Measurements from ENCODE around the gene RPS2. TPM values are rescaled to one million over a fixed set of nuclear protein-coding genes. Genes with fewer than 3 reads are reported as not detected.

Gene RPS2
- total and polyA plus RNA-seq, 8 donors = 1,832 to 2,607 (median 2,226) TPM

GRCh38 chr16:1913327-1914083 lies 51.1 kb downstream of the RPS2 start:
- no peak for TF ChIP-seq CTCF (IDR thresholded peaks at IDR 0.05)
- peak; percentile 94 for ATAC-seq
- no peaks in the 10 kb centered on the region for H3K9me3 ChIP-seq
- H3K27me3 ChIP-seq = peaks cover 25 to 69% of the 10 kb centered on the region in 2 donors
- peak in 3 of 4 donors; percentile 62 to 88 (median 81) for DNase-seq
- H3K27ac ChIP-seq = no peak overlapping the region
- peaks cover 0 to 3% of the 10 kb centered on the region in 2 donors for H3K4me1 ChIP-seq
- intact Hi-C loops (cut with DNase I) = no loop called here
- no peak overlapping the region for H3K4me3 ChIP-seq
- H3K36me3 ChIP-seq = no peaks in the 10 kb centered on the region

GRCh38 chr16:1912215-1912543 lies 52.4 kb downstream of the RPS2 start:
- no peak for ATAC-seq

More at GRCh38 chr16:1912215-1912543, 52.4 kb downstream of the RPS2 start:
- Histone ChIP-seq H3K4me1 (no peaks in the 10 kb centered on the region), H3K36me3 (no peaks in the 10 kb centered on the region), H3K9me3 (no peaks in the 10 kb centered on the region), H3K27ac (no peak overlapping the region), H3K4me3 (no peak overlapping the region), H3K27me3 (peaks cover 15 to 70% of the 10 kb centered on the region in 2 donors)
- no peak for DNase-seq
- intact Hi-C loops (cut with DNase I) = no loop called here
- TF ChIP-seq CTCF (IDR thresholded peaks at IDR 0.05) = no peak

Other genes with a start within 250 kb of the RPS2 start
- 10 to 100 TPM; 54.6 to 62.9 TPM for gene NME3, start 193.3 kb downstream of the RPS2 start, total RNA-seq
- 10 to 100 TPM; 19.9 to 43.8 (median 30.2) TPM for gene NME3, start 193.3 kb downstream of the RPS2 start, polyA plus RNA-seq (ENCODE audit: insufficient read length in 6 of 6)
- gene EME2, start 192.0 kb downstream of the RPS2 start, total RNA-seq = 10 to 100 TPM; 19.2 to 25.3 TPM
- gene EME2, start 192.0 kb downstream of the RPS2 start, polyA plus RNA-seq (ENCODE audit: insufficient read length in 6 of 6) = 10 to 100 TPM in 1 of 6 donors, 1 to 10 TPM in 5; 7.0 to 12.2 (median 8.7) TPM
- gene MRPS34, start 191.7 kb downstream of the RPS2 start, total RNA-seq = 10 to 100 TPM; 72.5 to 91.5 TPM
- gene MRPS34, start 191.7 kb downstream of the RPS2 start, polyA plus RNA-seq (ENCODE audit: insufficient read length in 6 of 6) = 10 to 100 TPM; 47.5 to 68.9 (median 58.4) TPM
- 10 to 100 TPM; 30.5 to 36.2 TPM for gene SPSB3, start 182.3 kb downstream of the RPS2 start, total RNA-seq
- 10 to 100 TPM; 23.6 to 40.0 (median 33.0) TPM for gene SPSB3, start 182.3 kb downstream of the RPS2 start, polyA plus RNA-seq (ENCODE audit: insufficient read length in 6 of 6)
- 10 to 100 TPM; 44.0 to 47.9 TPM for gene NUBP2, start 181.9 kb downstream of the RPS2 start, total RNA-seq
- 10 to 100 TPM; 32.6 to 56.4 (median 41.0) TPM for gene NUBP2, start 181.9 kb downstream of the RPS2 start, polyA plus RNA-seq (ENCODE audit: insufficient read length in 6 of 6)
- 1 to 10 TPM in 1 of 2 donors, under 1 TPM in 1; 0.37 to 2.2 TPM for gene IGFALS, start 171.1 kb downstream of the RPS2 start, total RNA-seq
- gene IGFALS, start 171.1 kb downstream of the RPS2 start, polyA plus RNA-seq (ENCODE audit: insufficient read length in 6 of 6) = 1 to 10 TPM; 1.8 to 3.3 (median 2.6) TPM
- gene HAGH, start 138.0 kb downstream of the RPS2 start, total RNA-seq = 10 to 100 TPM; 47.1 to 62.0 TPM
- gene HAGH, start 138.0 kb downstream of the RPS2 start, polyA plus RNA-seq (ENCODE audit: insufficient read length in 6 of 6) = 10 to 100 TPM; 21.0 to 29.9 (median 24.9) TPM
- 10 to 100 TPM; 20.9 to 22.4 TPM for gene FAHD1, start 137.6 kb downstream of the RPS2 start, total RNA-seq
- 10 to 100 TPM; 17.4 to 23.2 (median 19.0) TPM for gene FAHD1, start 137.6 kb downstream of the RPS2 start, polyA plus RNA-seq (ENCODE audit: insufficient read length in 6 of 6)
- not detected for gene MEIOB, start 92.7 kb downstream of the RPS2 start, total RNA-seq
- under 1 TPM; 0.37 to 0.75 (median 0.59) TPM for gene MEIOB, start 92.7 kb downstream of the RPS2 start, polyA plus RNA-seq (ENCODE audit: insufficient read length in 6 of 6)
- 1 to 10 TPM in 1 of 2 donors, not detected in 1; 1.4 TPM for gene HS3ST6, start 46.4 kb downstream of the RPS2 start, total RNA-seq
- gene HS3ST6, start 46.4 kb downstream of the RPS2 start, polyA plus RNA-seq (ENCODE audit: insufficient read length in 6 of 6) = under 1 TPM in 3 of 6 donors, not detected in 3; 0.13 to 0.21 (median 0.15) TPM
- 10 to 100 TPM; 26.1 to 66.7 TPM for gene MSRB1, start 21.6 kb downstream of the RPS2 start, total RNA-seq
- gene MSRB1, start 21.6 kb downstream of the RPS2 start, polyA plus RNA-seq (ENCODE audit: insufficient read length in 6 of 6) = 10 to 100 TPM in 5 of 6 donors, 1 to 10 TPM in 1; 9.8 to 15.5 (median 14.4) TPM
- under 1 TPM in 1 of 2 donors, not detected in 1; 0.13 TPM for gene RPL3L, start 10.1 kb downstream of the RPS2 start, total RNA-seq
- under 1 TPM in 5 of 6 donors, not detected in 1; 0.11 to 0.20 (median 0.16) TPM for gene RPL3L, start 10.1 kb downstream of the RPS2 start, polyA plus RNA-seq (ENCODE audit: insufficient read length in 6 of 6)
- 100 to 1,000 TPM in 1 of 2 donors, 10 to 100 TPM in 1; 97.8 to 102 TPM for gene NDUFB10, start 5.3 kb downstream of the RPS2 start, total RNA-seq
- 10 to 100 TPM; 77.6 to 96.8 (median 90.0) TPM for gene NDUFB10, start 5.3 kb downstream of the RPS2 start, polyA plus RNA-seq (ENCODE audit: insufficient read length in 6 of 6)
- gene RNF151, start 2.0 kb upstream of the RPS2 start, total RNA-seq = not detected
- gene RNF151, start 2.0 kb upstream of the RPS2 start, polyA plus RNA-seq (ENCODE audit: insufficient read length in 6 of 6) = under 1 TPM in 1 of 6 donors, not detected in 5; 0.17 TPM
- gene TBL3, start 7.2 kb upstream of the RPS2 start, total RNA-seq = 10 to 100 TPM; 25.8 to 30.9 TPM
- 10 to 100 TPM; 27.2 to 38.8 (median 31.8) TPM for gene TBL3, start 7.2 kb upstream of the RPS2 start, polyA plus RNA-seq (ENCODE audit: insufficient read length in 6 of 6)
- 1 to 10 TPM; 4.4 to 5.6 TPM for gene NOXO1, start 16.6 kb upstream of the RPS2 start, total RNA-seq
- under 1 TPM in 4 of 6 donors, not detected in 2; 0.30 to 0.78 (median 0.46) TPM for gene NOXO1, start 16.6 kb upstream of the RPS2 start, polyA plus RNA-seq (ENCODE audit: insufficient read length in 6 of 6)
- gene GFER, start 19.4 kb upstream of the RPS2 start, total RNA-seq = 10 to 100 TPM; 25.8 to 26.1 TPM
- 10 to 100 TPM; 15.7 to 21.5 (median 19.1) TPM for gene GFER, start 19.4 kb upstream of the RPS2 start, polyA plus RNA-seq (ENCODE audit: insufficient read length in 6 of 6)
- gene SYNGR3, start 25.1 kb upstream of the RPS2 start, total RNA-seq = under 1 TPM; 0.31 to 0.32 TPM
- gene SYNGR3, start 25.1 kb upstream of the RPS2 start, polyA plus RNA-seq (ENCODE audit: insufficient read length in 6 of 6) = under 1 TPM; 0.21 to 0.93 (median 0.42) TPM
- 10 to 100 TPM; 31.5 to 45.9 TPM for gene ZNF598, start 45.0 kb upstream of the RPS2 start, total RNA-seq
- gene ZNF598, start 45.0 kb upstream of the RPS2 start, polyA plus RNA-seq (ENCODE audit: insufficient read length in 6 of 6) = 10 to 100 TPM; 15.2 to 27.8 (median 20.9) TPM
- 1 to 10 TPM in 1 of 2 donors, under 1 TPM in 1; 0.94 to 3.1 TPM for gene NPW, start 55.0 kb upstream of the RPS2 start, total RNA-seq
- 1 to 10 TPM; 1.7 to 5.4 (median 2.7) TPM for gene NPW, start 55.0 kb upstream of the RPS2 start, polyA plus RNA-seq (ENCODE audit: insufficient read length in 6 of 6)
- gene NHERF2, start 62.1 kb upstream of the RPS2 start, total RNA-seq = 100 to 1,000 TPM; 186 to 349 TPM
- 100 to 1,000 TPM in 3 of 6 donors, 10 to 100 TPM in 3; 68.1 to 170 (median 103) TPM for gene NHERF2, start 62.1 kb upstream of the RPS2 start, polyA plus RNA-seq (ENCODE audit: insufficient read length in 6 of 6)
- gene NTHL1, start 83.0 kb upstream of the RPS2 start, total RNA-seq = 10 to 100 TPM; 19.4 to 29.8 TPM
- gene NTHL1, start 83.0 kb upstream of the RPS2 start, polyA plus RNA-seq (ENCODE audit: insufficient read length in 6 of 6) = 10 to 100 TPM; 20.2 to 30.0 (median 25.8) TPM
- 100 to 1,000 TPM; 116 to 126 TPM for gene TSC2, start 83.2 kb upstream of the RPS2 start, total RNA-seq
- 100 to 1,000 TPM; 116 to 166 (median 131) TPM for gene TSC2, start 83.2 kb upstream of the RPS2 start, polyA plus RNA-seq (ENCODE audit: insufficient read length in 6 of 6)
- 10 to 100 TPM; 63.2 to 73.5 TPM for gene PKD1, start 171.1 kb upstream of the RPS2 start, total RNA-seq
- gene PKD1, start 171.1 kb upstream of the RPS2 start, polyA plus RNA-seq (ENCODE audit: insufficient read length in 6 of 6) = 100 to 1,000 TPM in 4 of 6 donors, 10 to 100 TPM in 2; 90.1 to 165 (median 116) TPM
- under 1 TPM; 0.73 to 0.84 TPM for gene RAB26, start 183.8 kb upstream of the RPS2 start, total RNA-seq
- gene RAB26, start 183.8 kb upstream of the RPS2 start, polyA plus RNA-seq (ENCODE audit: insufficient read length in 6 of 6) = 1 to 10 TPM in 5 of 6 donors, under 1 TPM in 1; 0.91 to 1.9 (median 1.7) TPM
- gene TRAF7, start 191.0 kb upstream of the RPS2 start, total RNA-seq = 10 to 100 TPM; 69.5 to 88.1 TPM
- 10 to 100 TPM; 48.6 to 59.5 (median 52.2) TPM for gene TRAF7, start 191.0 kb upstream of the RPS2 start, polyA plus RNA-seq (ENCODE audit: insufficient read length in 6 of 6)
- gene CASKIN1, start 231.8 kb upstream of the RPS2 start, total RNA-seq = under 1 TPM; 0.05 to 0.06 TPM
- under 1 TPM; 0.18 to 0.56 (median 0.42) TPM for gene CASKIN1, start 231.8 kb upstream of the RPS2 start, polyA plus RNA-seq (ENCODE audit: insufficient read length in 6 of 6)
- gene MLST8, start 240.6 kb upstream of the RPS2 start, total RNA-seq = 10 to 100 TPM; 32.1 to 39.0 TPM
- 10 to 100 TPM; 29.8 to 40.3 (median 37.0) TPM for gene MLST8, start 240.6 kb upstream of the RPS2 start, polyA plus RNA-seq (ENCODE audit: insufficient read length in 6 of 6)
- gene BRICD5, start 246.0 kb upstream of the RPS2 start, total RNA-seq = 10 to 100 TPM in 1 of 2 donors, 1 to 10 TPM in 1; 6.7 to 15.3 TPM
- gene BRICD5, start 246.0 kb upstream of the RPS2 start, polyA plus RNA-seq (ENCODE audit: insufficient read length in 6 of 6) = 1 to 10 TPM; 2.9 to 7.9 (median 4.9) TPM